Fibroblast of pulmonary artery (primary cell): ENCODE results near the gene NGF.

Experiments
- DNase-seq: peaks from one replicate; pipeline ENCODE4 v3.0.0-alpha.2; 2010; ENCODE audit warnings: low read depth
- H3K4me3 ChIP-seq: replicated peaks from 2 replicates; pipeline ENCODE4 v1.5.1; 2011; ENCODE audit warnings: low read depth, mild to moderate bottlenecking, control low read depth, low read length, moderate library complexity
- CTCF ChIP-seq: IDR thresholded peaks from 2 replicates; pipeline ENCODE4 v1.5.1; 2011; ENCODE audit warnings: mild to moderate bottlenecking, control low read depth, low read length, inconsistent platforms; ENCODE audit errors: missing control alignments

Gene NGF

DNA sequence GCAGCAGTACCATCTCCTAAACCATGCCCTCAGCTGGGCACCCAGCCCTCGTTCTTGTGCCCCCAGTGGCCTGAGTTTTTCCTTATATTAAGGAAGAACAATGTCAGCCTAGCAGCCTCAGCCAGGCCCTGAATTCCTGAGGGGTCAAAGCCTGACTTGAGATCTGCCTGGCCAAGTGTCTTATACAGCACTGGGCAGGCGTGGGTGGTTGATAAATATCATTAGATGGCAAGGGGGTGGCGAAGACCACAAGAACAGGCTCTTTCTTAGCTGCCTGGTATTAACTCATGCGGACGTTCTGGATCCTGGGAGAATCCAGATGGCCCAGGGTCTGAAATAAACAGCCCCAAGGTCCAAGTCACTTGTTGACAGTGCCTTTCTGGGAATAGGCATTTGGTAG is 18.3 kb downstream of the NGF start:
- TF ChIP-seq CTCF = no peak
- no peak for DNase-seq
- H3K4me3 ChIP-seq = no peak overlapping the region

DNA sequence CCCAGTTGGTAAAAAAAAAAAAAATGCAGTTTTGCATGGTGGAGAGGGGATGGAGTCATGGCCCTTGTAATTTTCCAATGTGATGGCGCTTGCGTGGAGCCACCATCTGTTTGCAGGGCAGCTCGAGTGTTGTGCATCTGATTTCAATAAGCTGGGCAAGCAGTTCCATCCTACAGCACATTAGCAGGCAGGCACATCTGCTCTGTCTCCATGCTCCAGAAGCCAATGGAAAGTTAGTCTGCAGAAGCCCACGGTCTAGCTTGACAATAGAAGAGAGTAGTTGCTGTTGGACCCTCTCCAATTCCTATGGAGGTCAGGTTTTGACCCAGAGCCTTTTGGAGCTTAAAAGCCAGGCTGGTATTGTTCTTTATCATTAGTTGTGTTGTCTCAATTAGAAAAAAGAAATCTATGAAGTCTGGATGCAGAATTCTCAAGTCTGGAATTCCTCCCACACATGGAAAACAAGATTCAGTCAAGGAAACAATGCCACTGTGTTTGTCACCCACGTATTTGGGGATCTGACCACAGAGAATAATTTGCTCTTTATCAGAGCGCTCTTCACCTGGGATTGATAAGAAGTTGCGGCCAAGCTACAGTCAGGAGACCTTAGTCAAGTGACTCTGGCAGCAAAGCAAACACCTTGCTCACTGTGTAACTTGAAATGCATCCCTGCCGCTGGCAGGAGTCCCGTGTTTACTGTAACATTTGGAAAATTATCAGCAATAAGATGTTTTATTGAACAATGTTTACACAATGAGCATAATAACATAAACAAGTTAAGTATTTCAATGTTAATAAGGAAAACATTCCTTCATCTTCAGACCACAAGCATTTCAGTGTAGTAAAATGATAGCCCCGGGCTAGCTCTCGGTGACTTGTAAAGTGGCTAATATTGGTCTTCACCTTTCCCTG is 20.7 kb downstream of the NGF start:
- DNase-seq = peak; percentile 35
- H3K4me3 ChIP-seq = no peak overlapping the region
- TF ChIP-seq CTCF = no peak

DNA sequence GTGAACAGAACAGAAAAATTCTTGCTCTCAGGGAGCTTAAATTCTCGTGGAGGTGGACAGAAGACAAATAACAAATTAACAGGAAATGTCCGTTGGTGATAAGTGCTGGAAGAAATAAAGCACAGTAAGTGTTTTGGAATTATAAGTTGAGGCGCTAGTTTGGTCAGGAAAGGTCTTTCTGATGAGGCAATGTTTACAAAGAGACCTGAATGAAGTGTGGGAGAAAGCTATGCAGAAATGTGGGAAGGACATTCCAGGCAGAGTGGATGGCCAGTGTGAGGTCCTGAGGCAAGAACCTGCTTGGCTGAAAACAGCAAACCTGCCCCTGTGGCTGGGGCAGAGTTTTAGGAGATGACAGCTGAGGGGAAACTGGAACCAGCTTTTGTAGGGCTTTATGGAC is 23.3 kb downstream of the NGF start:
- DNase-seq = peak; percentile 84
- H3K4me3 ChIP-seq = no peak overlapping the region
- TF ChIP-seq CTCF = no peak

- no peak overlapping the region for H3K4me3 ChIP-seq
- TF ChIP-seq CTCF = no peak
- DNase-seq = no peak
Observed at GRCh38 chr1:115314092-115314491, 24.0 kb downstream of the NGF start.

DNA sequence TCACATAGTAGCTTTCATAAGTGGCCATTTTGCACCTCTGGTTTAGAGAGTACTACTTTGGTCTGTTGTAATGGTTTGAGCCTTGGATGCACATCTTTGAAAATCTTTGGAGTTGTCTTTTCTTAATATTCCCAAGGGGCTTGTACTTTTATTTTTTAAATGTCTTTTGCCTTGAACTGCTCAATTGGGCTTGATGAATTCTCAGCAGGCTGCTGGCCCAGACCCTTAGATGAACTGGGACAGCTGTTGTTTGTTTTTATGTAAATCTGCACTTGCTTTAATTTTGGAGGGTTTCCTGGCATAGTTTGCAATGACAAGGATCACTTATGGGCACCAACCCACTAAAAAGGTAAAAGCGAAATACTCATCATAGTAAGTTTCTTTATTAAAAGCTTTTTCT is 24.9 kb downstream of the NGF start:
- H3K4me3 ChIP-seq = no peak overlapping the region
- no peak for DNase-seq
- TF ChIP-seq CTCF = no peak

DNA sequence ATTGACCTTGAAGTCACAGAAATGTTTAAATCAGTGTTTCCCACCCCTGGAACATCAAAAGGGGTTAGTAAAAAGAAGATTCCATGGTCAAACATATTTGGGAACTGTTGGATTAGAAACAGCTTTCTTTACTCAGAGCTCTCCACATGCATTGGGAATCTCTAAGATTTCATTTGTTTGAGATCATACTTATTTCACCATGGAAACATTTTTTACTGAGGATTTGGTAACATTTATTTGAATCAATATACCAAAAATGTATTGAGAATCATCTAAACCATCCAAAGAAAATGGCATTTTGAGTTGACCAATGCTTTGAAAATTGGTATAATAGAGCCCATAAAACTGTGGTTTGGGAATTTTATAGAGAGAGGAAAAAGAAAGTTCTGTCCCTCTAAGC is 25.3 kb downstream of the NGF start:
- no peak for DNase-seq
- H3K4me3 ChIP-seq = no peak overlapping the region
- no peak for TF ChIP-seq CTCF
